Measurements from ENCODE around the gene ANO10. TPM values are rescaled to one million over a fixed set of nuclear protein-coding genes. Genes with fewer than 3 reads are reported as not detected.

The ANO10 gene
- total RNA-seq, 1 donor from 2014 or later, result 45.4 TPM

- no peaks in the 10 kb centered on the region for H3K27me3 Mint-ChIP-seq (ENCODE audit: low read depth, unreplicated experiment)
- Histone ChIP-seq H3K4me2 (ENCODE audit: low read length) (no peak overlapping the region), H3K4me3 (ENCODE audit: insufficient read depth, low read depth, low read length) (no peak overlapping the region), H3K27ac (ENCODE audit: low read depth, low read length) (no peak overlapping the region), H3K9me3 (ENCODE audit: insufficient read depth, low read depth, low read length) (no peaks in the 10 kb centered on the region), H4K20me1 (ENCODE audit: insufficient read depth, low read length) (peaks cover 23% of the 10 kb centered on the region), H3K9ac (ENCODE audit: low read length) (no peak overlapping the region), H3K79me2 (ENCODE audit: insufficient read depth, low read length) (peaks cover 15% of the 10 kb centered on the region), H3K4me1 (ENCODE audit: insufficient read depth, low read length) (no peaks in the 10 kb centered on the region), H3K27me3 (ENCODE audit: insufficient read depth, low read length) (no peaks in the 10 kb centered on the region), H2AFZ (ENCODE audit: low read depth, low read length) (no peak overlapping the region), H3K36me3 (ENCODE audit: insufficient read depth, low read length) (no peaks in the 10 kb centered on the region)
- TF ChIP-seq CTCF (IDR thresholded peaks at IDR 0.05; ENCODE audit: insufficient read depth, low read depth, low read length) (no peak), EZH2 (IDR thresholded peaks at IDR 0.05; ENCODE audit: insufficient read depth, low read length) (no peak)
- peaks cover 4% of the 10 kb centered on the region for H3K36me3 Mint-ChIP-seq (ENCODE audit: low read depth, unreplicated experiment)
- DNase-seq (ENCODE audit: low read depth) (no peak), FAIRE-seq (no peak)
- no peaks in the 10 kb centered on the region for H3K9me3 Mint-ChIP-seq (ENCODE audit: unreplicated experiment)
- no peak overlapping the region for H3K27ac Mint-ChIP-seq (ENCODE audit: unreplicated experiment)
- no peak overlapping the region for H3K4me3 Mint-ChIP-seq (ENCODE audit: unreplicated experiment)
- H3K4me1 Mint-ChIP-seq (ENCODE audit: low read depth, unreplicated experiment), result peaks cover 18% of the 10 kb centered on the region
These were observed 293.2 kb downstream of the ANO10 start for GRCh38 chr3:43328653-43329052.

- no peaks in the 10 kb centered on the region for H3K27me3 ChIP-seq (ENCODE audit: insufficient read depth, low read length)
- H3K27ac Mint-ChIP-seq (ENCODE audit: unreplicated experiment), result no peak overlapping the region
- H3K4me2 ChIP-seq (ENCODE audit: low read length), result no peak overlapping the region
- H3K9me3 Mint-ChIP-seq (ENCODE audit: unreplicated experiment), result no peaks in the 10 kb centered on the region
- DNase-seq (ENCODE audit: low read depth), result no peak
- no peaks in the 10 kb centered on the region for H3K27me3 Mint-ChIP-seq (ENCODE audit: low read depth, unreplicated experiment)
- no peak for FAIRE-seq
- no peak overlapping the region for H3K4me3 ChIP-seq (ENCODE audit: insufficient read depth, low read depth, low read length)
- H3K4me1 ChIP-seq (ENCODE audit: insufficient read depth, low read length), result no peaks in the 10 kb centered on the region
- TF ChIP-seq EZH2 (IDR thresholded peaks at IDR 0.05; ENCODE audit: insufficient read depth, low read length) (no peak), CTCF (IDR thresholded peaks at IDR 0.05; ENCODE audit: insufficient read depth, low read depth, low read length) (no peak)
- peaks cover 26% of the 10 kb centered on the region for H4K20me1 ChIP-seq (ENCODE audit: insufficient read depth, low read length)
- peaks cover 3% of the 10 kb centered on the region for H3K36me3 Mint-ChIP-seq (ENCODE audit: low read depth, unreplicated experiment)
- H3K4me1 Mint-ChIP-seq (ENCODE audit: low read depth, unreplicated experiment), result peaks cover 18% of the 10 kb centered on the region
- no peaks in the 10 kb centered on the region for H3K36me3 ChIP-seq (ENCODE audit: insufficient read depth, low read length)
- peaks cover 17% of the 10 kb centered on the region for H3K79me2 ChIP-seq (ENCODE audit: insufficient read depth, low read length)
- H3K9ac ChIP-seq (ENCODE audit: low read length), result no peak overlapping the region
- H3K9me3 ChIP-seq (ENCODE audit: insufficient read depth, low read depth, low read length), result no peaks in the 10 kb centered on the region
- H3K4me3 Mint-ChIP-seq (ENCODE audit: unreplicated experiment), result no peak overlapping the region
- no peak overlapping the region for H2AFZ ChIP-seq (ENCODE audit: low read depth, low read length)
- no peak overlapping the region for H3K27ac ChIP-seq (ENCODE audit: low read depth, low read length)
These were observed 294.2 kb downstream of the ANO10 start for GRCh38 chr3:43327582-43327979.

- no peaks in the 10 kb centered on the region for H3K36me3 ChIP-seq (ENCODE audit: insufficient read depth, low read length)
- peaks cover 26% of the 10 kb centered on the region for H4K20me1 ChIP-seq (ENCODE audit: insufficient read depth, low read length)
- Mint-ChIP-seq H3K4me1 (ENCODE audit: low read depth, unreplicated experiment) (peaks cover 18% of the 10 kb centered on the region), H3K27ac (ENCODE audit: unreplicated experiment) (no peak overlapping the region), H3K27me3 (ENCODE audit: low read depth, unreplicated experiment) (no peaks in the 10 kb centered on the region), H3K9me3 (ENCODE audit: unreplicated experiment) (no peaks in the 10 kb centered on the region), H3K36me3 (ENCODE audit: low read depth, unreplicated experiment) (peaks cover 3% of the 10 kb centered on the region), H3K4me3 (ENCODE audit: unreplicated experiment) (no peak overlapping the region)
- no peak overlapping the region for H3K4me2 ChIP-seq (ENCODE audit: low read length)
- no peak overlapping the region for H2AFZ ChIP-seq (ENCODE audit: low read depth, low read length)
- TF ChIP-seq EZH2 (IDR thresholded peaks at IDR 0.05; ENCODE audit: insufficient read depth, low read length) (no peak), CTCF (IDR thresholded peaks at IDR 0.05; ENCODE audit: insufficient read depth, low read depth, low read length) (no peak)
- H3K27me3 ChIP-seq (ENCODE audit: insufficient read depth, low read length), result no peaks in the 10 kb centered on the region
- H3K4me3 ChIP-seq (ENCODE audit: insufficient read depth, low read depth, low read length), result no peak overlapping the region
- FAIRE-seq (no peak), DNase-seq (ENCODE audit: low read depth) (peak; percentile 76)
- peaks cover 17% of the 10 kb centered on the region for H3K79me2 ChIP-seq (ENCODE audit: insufficient read depth, low read length)
- H3K4me1 ChIP-seq (ENCODE audit: insufficient read depth, low read length), result no peaks in the 10 kb centered on the region
- H3K9ac ChIP-seq (ENCODE audit: low read length), result no peak overlapping the region
- H3K9me3 ChIP-seq (ENCODE audit: insufficient read depth, low read depth, low read length), result no peaks in the 10 kb centered on the region
- no peak overlapping the region for H3K27ac ChIP-seq (ENCODE audit: low read depth, low read length)
These were observed 294.8 kb downstream of the ANO10 start for GRCh38 chr3:43326891-43327581.
